Endodermal cell (in vitro differentiated cells): Measurements from ENCODE around the gene LPP. TPM values are rescaled to one million over a fixed set of nuclear protein-coding genes. Genes with fewer than 3 reads are reported as not detected.

ENCODE experiments used
- DNase-seq: peaks from one replicate; pipeline ENCODE4 v3.0.0-alpha.2; 2017
- H3K27ac ChIP-seq: 2 replicates; pipeline ENCODE4 v1.5.1; 2013; ENCODE audit warnings: mild to moderate bottlenecking, low read depth, low read length, moderate library complexity
- H3K27me3 ChIP-seq: 2 replicates; pipeline ENCODE4 v1.6.1; 2013; ENCODE audit warnings: mild to moderate bottlenecking, low read length, moderate library complexity; ENCODE audit not compliant: insufficient read depth, control insufficient read depth, poor library complexity, severe bottlenecking
- H3K36me3 ChIP-seq: 2 replicates; pipeline ENCODE4 v1.7.0; 2013; ENCODE audit warnings: mild to moderate bottlenecking, low read length, moderate library complexity; ENCODE audit not compliant: control insufficient read depth, insufficient read depth
- H3K4me1 ChIP-seq: one replicate; pipeline ENCODE4 v1.7.0; 2013; ENCODE audit warnings: low read length; ENCODE audit not compliant: control insufficient read depth, insufficient read depth
- H3K4me3 ChIP-seq: 2 replicates; pipeline ENCODE4 v1.5.1; 2013; ENCODE audit warnings: mild to moderate bottlenecking, low read length, moderate library complexity
- H3K9ac ChIP-seq: 2 replicates; pipeline ENCODE4 v1.6.1; 2013; ENCODE audit warnings: mild to moderate bottlenecking, low read length, moderate library complexity; ENCODE audit not compliant: poor library complexity, severe bottlenecking; ENCODE audit errors: extremely low read depth
- H3K9me3 ChIP-seq: 2 replicates; pipeline ENCODE4 v1.6.1; 2013; ENCODE audit warnings: mild to moderate bottlenecking, low read length, moderate library complexity; ENCODE audit not compliant: control insufficient read depth
- H3K27ac Mint-ChIP-seq: 2 replicates; pipeline ENCODE4 v1.8.0; 2020; ENCODE audit warnings: mixed read lengths
- H3K27me3 Mint-ChIP-seq: 2 replicates; pipeline ENCODE4 v1.8.0; 2021; ENCODE audit warnings: mild to moderate bottlenecking, mixed read lengths; ENCODE audit not compliant: insufficient read depth
- H3K36me3 Mint-ChIP-seq: 2 replicates; pipeline ENCODE4 v1.8.0; 2020; ENCODE audit warnings: low read depth, mixed read lengths
- H3K4me1 Mint-ChIP-seq: 2 replicates; pipeline ENCODE4 v1.8.0; 2020; ENCODE audit warnings: mixed read lengths
- H3K4me3 Mint-ChIP-seq: 2 replicates; pipeline ENCODE4 v1.8.0; 2020; ENCODE audit warnings: mild to moderate bottlenecking, moderate library complexity, mixed read lengths
- H3K9me3 Mint-ChIP-seq: 2 replicates; pipeline ENCODE4 v1.8.0; 2020; ENCODE audit warnings: mild to moderate bottlenecking, mixed read lengths
- WGBS, 2 experiments: methylation state at CpG; one replicate each; pipeline versions ENCODE4 v1.1.5 to v1.1.7; 2013; ENCODE audit warnings: missing lambda C conversion rate in 2 of 2, mixed read lengths in 1 of 2; ENCODE audit not compliant: insufficient coverage in 1 of 2, insufficient read length in 1 of 2; 5-methylcytosine and 5-hydroxymethylcytosine counted together
- total RNA-seq, 2 donors: library from RNA; stranded (reverse); fragmentation: NEBNext Ultra II Directional in 1 of 2; extraction: Animal tissue kit (Norgen Biotek cat#: 25700) in 1 of 2; gene quantifications; 2 replicates in 1 of 2; 3 replicates in 1 of 2; pipeline ENCODE4 v1.2.1, GENCODE V29; 2021
- TF ChIP-seq, protein P1 (sequence below): fragments of 200-600 bp; sonication (generic); conservative IDR thresholded peaks from 2 replicates; pipeline ENCODE4 v1.5.0; 2021; ENCODE audit warnings: antibody characterized with exemption, mild to moderate bottlenecking

LPP gene
- total RNA-seq, 2 donors from 2014 or later = 78.0 to 105 TPM

DNA sequence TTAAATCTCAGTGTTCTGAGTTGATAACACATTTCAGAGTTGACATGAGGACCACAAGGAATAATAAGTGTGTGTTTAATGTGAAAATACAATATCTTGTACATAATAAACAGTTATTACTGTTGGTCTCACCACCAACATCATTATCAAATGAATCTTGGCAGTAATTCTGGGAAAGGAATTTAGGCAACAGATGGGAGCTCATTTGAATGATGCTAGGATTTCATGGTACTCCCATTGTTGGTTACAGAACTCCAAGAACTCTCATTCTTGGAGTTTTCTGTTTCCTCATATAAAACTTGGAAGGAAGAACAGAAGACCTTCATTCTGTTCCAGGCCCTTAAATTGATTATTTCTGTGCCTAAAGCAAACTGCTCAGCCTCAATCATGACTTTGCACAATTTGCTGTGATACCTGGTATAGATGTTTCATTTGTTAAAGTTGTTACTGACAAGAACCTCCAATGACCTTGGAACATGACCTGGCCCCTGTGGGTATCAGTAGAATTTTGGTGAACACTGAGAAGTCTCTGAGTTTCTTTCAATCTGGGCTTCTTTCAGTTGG, 385.8 kb downstream of the LPP start:
- H3K36me3 Mint-ChIP-seq = peaks cover 2% of the 10 kb centered on the region

DNA sequence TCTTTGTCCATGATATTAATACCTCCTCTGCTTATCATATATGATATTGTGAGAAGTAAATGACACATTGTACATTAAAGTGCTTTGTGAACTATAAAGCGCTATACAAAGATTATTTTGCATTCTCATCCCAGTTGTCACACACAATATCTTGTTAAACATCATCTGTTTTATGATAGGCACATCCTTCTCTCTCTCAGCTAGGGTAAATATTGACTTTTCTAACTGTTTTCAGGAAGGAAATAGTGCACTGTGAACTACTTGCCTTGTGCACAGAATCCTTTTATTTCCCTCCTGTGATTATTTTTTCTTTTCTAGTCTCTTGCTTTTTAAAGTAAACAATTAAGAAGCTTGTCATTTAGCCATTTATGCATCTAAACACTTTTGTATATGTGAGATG, 388.2 kb downstream of the LPP start:
- no peak overlapping the region for H3K4me3 Mint-ChIP-seq
- TF ChIP-seq, protein P1, sequence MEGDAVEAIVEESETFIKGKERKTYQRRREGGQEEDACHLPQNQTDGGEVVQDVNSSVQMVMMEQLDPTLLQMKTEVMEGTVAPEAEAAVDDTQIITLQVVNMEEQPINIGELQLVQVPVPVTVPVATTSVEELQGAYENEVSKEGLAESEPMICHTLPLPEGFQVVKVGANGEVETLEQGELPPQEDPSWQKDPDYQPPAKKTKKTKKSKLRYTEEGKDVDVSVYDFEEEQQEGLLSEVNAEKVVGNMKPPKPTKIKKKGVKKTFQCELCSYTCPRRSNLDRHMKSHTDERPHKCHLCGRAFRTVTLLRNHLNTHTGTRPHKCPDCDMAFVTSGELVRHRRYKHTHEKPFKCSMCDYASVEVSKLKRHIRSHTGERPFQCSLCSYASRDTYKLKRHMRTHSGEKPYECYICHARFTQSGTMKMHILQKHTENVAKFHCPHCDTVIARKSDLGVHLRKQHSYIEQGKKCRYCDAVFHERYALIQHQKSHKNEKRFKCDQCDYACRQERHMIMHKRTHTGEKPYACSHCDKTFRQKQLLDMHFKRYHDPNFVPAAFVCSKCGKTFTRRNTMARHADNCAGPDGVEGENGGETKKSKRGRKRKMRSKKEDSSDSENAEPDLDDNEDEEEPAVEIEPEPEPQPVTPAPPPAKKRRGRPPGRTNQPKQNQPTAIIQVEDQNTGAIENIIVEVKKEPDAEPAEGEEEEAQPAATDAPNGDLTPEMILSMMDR = no peak
- Histone ChIP-seq H3K36me3 (peaks cover 4% of the 10 kb centered on the region), H3K9me3 (no peaks in the 10 kb centered on the region), H3K9ac (no peak overlapping the region), H3K27me3 (no peaks in the 10 kb centered on the region), H3K27ac (no peak overlapping the region), H3K4me1 (no peaks in the 10 kb centered on the region), H3K4me3 (no peak overlapping the region)
- H3K27ac Mint-ChIP-seq = no peak overlapping the region
- no peaks in the 10 kb centered on the region for H3K9me3 Mint-ChIP-seq
- DNase-seq = no peak
- H3K36me3 Mint-ChIP-seq = peaks cover 2% of the 10 kb centered on the region
- H3K27me3 Mint-ChIP-seq = no peaks in the 10 kb centered on the region
- 83 to 95% methylated on average over 1 of the region's 1 CpG for WGBS, 2 experiments
- H3K4me1 Mint-ChIP-seq = no peaks in the 10 kb centered on the region

More for the DNA sequence above, 385.8 kb downstream of the LPP start:
- no peak overlapping the region for H3K27ac ChIP-seq
- H3K36me3 ChIP-seq = peaks cover 4% of the 10 kb centered on the region
- Mint-ChIP-seq H3K4me3 (no peak overlapping the region), H3K27me3 (no peaks in the 10 kb centered on the region), H3K9me3 (no peaks in the 10 kb centered on the region), H3K27ac (no peak overlapping the region), H3K4me1 (no peaks in the 10 kb centered on the region)
- TF ChIP-seq, protein P1 = no peak
- no peaks in the 10 kb centered on the region for H3K4me1 ChIP-seq
- H3K27me3 ChIP-seq = no peaks in the 10 kb centered on the region
- H3K9me3 ChIP-seq = no peaks in the 10 kb centered on the region
- no peak overlapping the region for H3K4me3 ChIP-seq
- DNase-seq = no peak
- H3K9ac ChIP-seq = no peak overlapping the region

DNA sequence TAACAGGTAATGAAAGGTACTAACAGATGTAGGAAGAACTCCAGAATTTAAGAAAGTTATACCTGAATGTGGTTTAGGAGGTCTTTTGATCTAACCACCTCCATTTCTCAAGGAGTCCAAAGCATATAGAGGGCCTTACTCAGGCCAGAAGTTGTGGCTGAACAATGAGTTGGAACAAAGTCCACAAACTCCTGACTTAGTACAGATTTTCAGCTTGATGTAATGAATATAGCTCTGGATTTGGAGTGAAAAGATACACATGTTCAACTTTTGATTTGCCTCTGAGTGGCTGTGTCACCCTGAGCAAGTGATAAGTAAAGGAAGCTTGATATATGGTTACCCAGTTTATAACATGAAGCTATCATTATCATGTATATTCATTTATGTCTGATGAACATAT, 390.1 kb downstream of the LPP start:
- H3K4me1 Mint-ChIP-seq = no peaks in the 10 kb centered on the region
- no peak overlapping the region for H3K9ac ChIP-seq
- no peaks in the 10 kb centered on the region for H3K27me3 ChIP-seq
- DNase-seq = no peak
- H3K36me3 Mint-ChIP-seq = peaks cover 2% of the 10 kb centered on the region
- no peaks in the 10 kb centered on the region for H3K4me1 ChIP-seq
- H3K4me3 Mint-ChIP-seq = no peak overlapping the region
- no peaks in the 10 kb centered on the region for H3K9me3 Mint-ChIP-seq
- H3K27ac Mint-ChIP-seq = no peak overlapping the region
- H3K27me3 Mint-ChIP-seq = no peaks in the 10 kb centered on the region
- TF ChIP-seq, protein P1 = no peak
- H3K36me3 ChIP-seq = peaks cover 4% of the 10 kb centered on the region
- H3K27ac ChIP-seq = no peak overlapping the region
- H3K4me3 ChIP-seq = no peak overlapping the region
- H3K9me3 ChIP-seq = no peaks in the 10 kb centered on the region
